Measurements from ENCODE around the gene ARHGEF10L.
A peak's percentile ranks its signal among the peaks of the same experiment; 100 is the strongest.

Gene ARHGEF10L

DNA sequence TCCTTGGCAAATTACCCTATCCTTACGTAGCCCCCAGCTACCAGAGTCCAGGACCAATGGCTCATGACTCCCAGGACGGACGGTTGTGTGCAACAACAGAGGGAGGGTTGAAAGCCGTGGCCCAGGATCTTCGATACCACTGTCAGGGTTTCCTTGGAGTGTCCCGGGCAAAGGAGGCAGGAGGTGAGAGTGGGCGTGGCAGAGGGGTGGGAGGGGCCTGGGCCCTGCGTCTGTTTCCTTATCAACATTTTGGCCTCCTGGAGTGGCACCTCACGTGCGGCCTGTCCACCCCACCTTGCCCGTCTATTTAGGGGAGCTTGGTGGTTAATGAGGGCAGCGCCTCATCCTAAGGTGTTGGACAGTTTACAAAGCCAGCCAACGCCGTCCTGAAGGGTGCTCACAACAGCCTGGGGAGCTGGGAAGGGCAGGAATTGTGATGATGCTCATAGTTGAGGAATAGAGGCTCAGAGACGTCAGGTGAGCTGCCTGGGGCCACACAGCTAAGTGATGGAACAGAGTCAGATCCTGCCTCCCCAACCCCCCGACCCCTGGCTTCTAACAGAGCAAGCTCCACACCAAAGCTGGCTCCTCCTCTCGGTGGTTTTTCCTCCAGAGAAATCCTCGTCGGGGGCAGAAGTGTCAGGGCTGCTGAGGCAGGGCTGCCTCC is 17.4 kb upstream of the ARHGEF10L start:
- no peak for DNase-seq

DNA sequence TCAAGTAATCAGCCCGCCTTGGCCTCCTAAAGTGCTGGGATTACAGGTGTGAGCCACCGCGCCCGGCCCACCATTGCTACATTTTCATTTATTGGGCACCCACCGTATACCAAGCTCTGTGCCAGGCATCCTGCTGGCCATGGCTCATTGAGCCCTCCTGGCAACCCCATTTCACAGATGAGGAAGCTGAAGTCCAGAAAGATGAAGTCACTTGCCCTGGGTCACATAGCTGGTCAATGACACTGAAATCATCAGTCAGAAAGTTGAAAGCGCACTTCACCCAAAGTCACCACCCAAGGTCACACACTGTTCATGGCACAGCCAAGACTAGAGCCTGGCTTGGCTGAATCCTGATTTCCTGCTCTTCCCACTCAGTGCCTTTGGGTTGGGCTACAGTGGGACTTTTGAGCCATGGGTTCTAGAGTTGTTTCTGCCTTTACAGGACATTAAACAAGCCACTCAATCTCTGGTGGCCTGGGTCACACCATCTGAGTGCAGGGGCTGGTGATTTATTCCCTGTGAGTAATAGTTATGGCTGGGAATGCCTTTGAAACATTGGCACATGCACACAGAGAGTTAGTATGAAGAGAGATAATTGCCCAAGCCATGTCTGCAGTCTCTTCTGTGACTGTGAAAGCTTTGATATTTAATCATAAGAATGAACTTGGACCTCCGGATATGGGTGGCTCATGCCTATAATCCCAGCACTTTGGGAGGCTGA is 16.0 kb upstream of the ARHGEF10L start:
- no peak for DNase-seq

DNA sequence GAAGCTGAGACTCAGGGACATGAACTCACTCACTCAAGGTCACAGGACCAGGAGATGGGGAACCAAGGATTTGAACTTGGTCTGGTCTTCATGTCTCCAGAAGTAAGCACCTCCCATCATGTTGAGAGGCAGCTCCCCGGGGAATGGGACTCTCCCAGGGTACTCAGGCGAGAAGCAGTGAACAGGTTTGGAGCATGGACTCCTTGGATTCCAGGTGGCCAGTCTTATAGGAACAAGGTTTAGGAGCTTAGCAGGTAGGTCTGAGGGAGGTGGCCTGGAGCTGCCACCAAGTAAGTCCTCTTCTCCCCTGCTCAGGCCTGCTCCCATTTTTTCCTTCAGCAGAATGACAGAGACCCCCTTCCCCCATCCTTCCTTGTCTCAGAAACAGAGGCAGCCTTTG is 14.9 kb upstream of the ARHGEF10L start:
- no peak for DNase-seq

DNA sequence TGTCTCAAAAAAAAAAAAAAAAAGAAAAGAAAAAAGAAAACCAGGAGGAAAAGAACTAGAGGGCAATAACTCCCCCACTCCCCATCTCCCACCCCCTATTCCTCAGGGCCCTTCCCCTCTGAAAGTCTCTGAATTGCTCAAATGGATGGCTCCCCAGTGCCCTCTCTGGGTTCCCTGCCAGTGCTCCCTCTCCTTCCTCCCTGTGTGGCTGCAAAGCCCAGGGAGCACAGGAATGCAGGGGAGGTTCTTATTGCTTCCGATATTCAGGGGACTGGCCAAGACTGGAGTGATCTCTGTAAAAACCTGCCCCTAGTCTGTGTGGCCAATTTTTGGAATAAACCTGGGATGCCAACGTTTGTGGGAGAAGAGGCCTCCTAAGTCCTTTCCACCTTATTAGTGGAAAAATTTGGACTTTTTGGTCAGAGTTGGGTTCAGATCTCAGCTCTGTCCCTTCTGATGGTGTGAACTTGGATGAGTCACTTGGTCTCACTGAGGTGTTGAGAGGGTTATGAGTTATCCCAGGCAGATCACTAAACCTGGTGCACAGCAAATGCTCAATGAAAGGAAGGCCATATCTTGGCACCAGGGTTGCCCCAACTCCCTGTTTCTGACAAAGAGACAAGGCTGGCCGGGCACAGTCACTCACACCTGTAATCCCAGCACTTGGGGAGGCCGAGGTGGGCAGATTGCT is 13.4 kb upstream of the ARHGEF10L start:
- no peak for DNase-seq

DNA sequence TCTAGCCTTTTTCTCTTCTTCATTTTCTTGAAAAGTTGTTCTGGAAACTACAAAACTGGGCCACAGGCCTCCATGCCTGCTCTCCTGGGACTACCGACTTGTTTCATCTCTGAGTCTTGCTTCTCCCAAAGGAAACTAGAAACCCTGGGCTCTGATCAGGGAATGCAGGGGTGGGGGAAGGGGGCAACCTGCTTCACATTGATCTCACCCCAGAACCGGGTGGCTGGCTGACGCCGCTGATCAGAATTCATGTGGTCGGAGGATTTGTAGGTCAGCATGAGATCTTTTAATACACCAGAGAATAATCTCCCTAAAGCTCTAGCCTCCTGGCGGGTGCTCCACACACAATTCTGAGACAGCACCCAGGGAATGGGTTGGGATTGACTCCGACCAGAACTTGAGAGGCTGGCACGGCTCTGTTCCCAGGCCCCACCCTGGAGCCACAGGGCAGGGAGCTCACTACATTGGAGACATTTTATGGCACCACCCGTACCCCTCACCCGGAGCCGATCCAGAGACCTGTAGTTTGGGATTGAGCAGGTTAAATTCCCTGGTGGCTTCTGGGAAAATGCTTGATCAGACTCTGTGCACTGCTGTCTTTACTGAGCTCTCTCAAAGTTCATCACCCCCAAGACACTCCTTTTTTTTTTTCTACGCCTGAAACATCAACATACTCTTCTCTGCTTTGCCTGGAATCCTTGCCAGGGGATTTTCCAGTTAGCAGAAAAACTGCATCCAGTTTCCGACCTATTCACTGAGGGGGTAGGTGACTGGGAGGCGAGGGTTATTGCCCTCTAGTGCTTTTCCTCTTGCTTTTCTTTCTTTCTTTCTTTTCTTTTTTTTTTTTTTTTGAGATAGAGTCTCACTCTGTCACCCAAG is 12.2 kb upstream of the ARHGEF10L start:
- DNase-seq = no peak

DNA sequence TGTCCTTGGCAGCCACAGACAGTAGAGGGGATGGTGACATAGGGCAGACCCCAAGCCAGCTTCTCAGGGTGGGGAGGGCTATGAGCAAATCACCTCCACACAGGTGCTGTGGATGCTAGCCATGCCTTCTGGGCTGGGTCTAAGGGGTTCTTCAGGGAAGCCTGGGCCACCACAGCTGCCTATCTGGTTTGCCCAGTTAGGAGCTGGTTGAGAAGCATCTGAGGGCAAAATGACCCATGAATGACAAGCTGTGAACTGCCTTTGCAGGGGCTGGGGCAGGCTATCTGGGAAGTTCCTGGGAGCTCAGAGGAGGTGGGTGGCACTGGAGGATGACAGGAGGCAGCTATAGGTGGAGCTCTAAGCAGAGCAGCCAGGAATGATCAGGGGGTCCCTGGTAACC is 10.1 kb upstream of the ARHGEF10L start:
- no peak for DNase-seq

DNA sequence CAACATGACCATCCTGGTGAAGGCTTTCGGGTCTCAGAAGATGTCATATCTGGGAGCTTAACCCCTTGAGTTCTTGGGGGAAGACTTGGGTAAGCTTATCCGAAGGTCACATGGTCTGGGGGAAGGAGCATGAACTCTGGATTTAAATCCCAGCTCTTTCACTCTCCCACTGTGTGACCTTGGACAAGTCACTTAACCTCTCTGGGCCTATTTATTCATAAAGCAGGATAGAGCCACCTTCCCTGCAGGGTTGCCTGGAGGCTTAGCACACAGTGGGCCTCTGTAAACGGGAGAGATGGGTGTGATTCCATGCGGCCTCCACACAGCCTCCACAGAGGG is 8.2 kb upstream of the ARHGEF10L start:
- no peak for DNase-seq

DNA sequence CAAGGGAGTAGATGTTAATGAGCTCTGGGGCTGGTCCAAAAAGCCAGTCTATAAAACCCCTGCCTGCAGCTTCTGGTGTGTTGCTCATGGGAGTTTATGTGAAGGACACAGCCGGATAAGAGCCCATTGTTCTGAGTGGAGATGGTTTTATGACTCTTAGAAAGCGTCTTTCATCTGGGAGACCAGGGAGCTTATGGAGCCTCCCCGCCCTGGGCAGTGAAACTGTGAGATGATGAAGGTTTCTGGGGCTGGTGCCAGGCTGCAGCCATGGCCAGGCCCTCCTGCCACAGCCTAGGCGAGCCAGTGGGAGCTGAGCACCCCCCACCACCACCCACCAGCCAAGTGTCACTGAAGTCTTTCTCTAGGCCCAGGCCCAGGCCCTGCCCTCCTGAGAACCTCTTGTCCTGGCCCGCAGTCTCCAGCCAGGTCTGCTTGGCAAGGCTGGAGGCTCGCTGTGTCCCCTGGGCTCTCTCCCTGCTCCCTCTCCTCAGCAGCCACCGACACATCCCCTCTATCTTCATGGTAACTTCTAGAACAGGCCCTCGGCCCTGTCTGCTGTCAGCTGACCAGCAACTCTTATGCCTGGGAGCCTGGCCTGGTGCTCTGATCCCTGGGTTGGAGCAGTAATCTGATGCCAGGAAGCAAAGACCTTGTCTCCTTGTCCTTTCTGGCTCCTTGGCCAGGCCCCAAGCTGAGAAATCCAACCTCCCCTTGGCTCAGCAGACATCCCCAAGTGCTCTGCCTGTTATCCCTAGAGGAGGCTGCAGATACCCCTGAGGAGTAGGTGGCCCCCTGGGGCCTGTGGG is 7.6 kb upstream of the ARHGEF10L start:
- no peak for DNase-seq

DNA sequence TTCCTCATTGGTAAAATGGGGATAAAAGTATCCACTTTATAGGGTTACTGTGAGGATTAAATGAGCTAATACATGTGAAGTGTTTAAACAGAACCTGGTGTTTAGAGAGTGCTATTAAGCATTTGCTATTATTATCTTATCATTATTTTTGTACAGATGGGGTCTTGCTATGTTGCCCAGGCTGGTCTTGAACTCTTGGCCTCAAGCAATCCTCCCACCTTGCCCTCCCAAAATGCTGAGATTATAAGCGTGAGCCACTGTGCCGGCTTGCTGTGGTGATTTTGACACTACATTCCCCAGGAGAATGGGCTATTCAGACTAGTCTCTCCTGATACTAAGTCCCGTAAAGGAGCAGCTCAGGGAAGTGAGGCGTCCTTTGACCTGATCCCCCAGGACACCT is 6.3 kb upstream of the ARHGEF10L start:
- no peak for DNase-seq

DNA sequence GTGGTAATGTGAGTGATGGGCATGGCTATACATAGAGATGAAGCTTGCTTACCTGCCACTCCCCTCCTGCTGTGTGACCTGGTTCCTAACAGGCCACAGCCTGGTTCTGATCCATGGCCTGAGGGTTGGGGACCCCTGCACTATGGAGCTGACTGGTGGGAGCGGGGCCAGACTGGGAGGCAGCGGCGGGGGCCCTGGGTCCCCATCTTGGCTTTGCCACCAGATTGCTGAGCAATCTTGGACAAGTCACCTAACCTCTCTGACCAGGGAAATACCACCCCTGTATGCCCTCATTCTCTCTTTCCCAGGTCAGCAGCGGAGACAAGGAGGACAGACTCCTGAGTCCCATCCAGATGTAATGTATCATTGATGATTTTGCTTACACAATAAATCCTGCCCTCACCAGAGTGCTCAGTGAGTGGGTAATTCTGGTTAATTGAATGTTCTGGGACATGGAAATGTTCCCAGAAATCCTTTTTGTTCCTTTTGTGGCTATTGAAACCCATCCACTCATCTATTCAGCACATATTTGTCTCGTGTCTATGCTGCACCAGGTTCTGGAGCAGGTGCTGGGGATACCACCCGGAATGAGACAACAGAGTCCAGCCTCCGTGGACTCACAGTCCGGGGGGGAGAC is 4.1 kb upstream of the ARHGEF10L start:
- DNase-seq = no peak

DNA sequence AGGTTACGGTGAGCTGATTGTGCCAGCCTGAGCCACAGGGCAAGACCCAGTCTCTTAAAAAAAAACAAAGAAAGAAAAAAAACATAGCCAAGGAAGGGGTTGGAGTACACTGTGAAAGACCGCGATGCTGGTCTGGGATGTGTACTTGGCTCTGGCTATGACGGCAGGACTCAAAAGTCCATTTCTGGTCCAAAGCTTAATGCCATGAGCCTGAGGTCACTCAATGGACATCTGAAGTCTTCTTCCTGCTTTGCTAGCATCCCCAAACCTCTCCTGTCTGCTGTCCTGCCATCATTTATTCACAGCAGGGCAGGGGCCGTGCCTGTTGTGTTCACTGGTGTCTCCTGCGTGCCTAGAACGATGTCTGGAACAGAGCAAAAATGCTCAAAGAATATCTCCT is 1.5 kb upstream of the ARHGEF10L start:
- no peak for DNase-seq

DNA sequence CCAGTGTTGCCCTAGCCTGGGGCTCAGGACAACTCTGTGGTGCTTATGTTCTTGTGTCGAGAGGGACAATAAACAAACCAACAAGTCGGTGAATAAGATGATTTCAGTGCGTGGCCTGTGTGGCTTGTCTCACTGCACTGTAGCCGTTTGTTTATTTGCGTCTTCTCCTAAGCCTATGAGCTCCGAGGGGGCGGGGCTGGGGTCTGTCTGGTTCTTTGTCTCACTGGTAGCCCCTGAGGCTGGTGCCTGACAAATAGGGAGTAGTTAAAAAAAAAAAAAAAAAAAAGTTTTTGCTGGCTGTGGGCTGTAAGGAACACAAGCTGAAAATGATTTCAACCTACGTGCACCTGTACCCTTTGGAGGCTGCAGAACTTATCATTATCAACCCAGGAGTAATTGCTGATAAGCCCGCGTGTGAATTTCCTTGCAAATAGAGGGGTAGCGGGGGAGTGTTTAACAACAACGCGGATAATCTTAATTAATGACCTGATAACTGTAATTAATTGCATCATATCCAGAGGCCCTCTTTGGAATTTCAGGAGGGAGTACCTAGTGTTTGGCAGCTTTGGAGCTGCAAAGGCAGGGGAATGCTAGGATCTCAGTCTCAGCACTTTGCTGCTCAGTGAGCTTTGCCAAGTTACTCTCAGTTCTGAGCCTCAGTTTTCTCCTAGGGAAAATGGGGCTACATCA is 925 bp upstream of the ARHGEF10L start:
- no peak for DNase-seq

DNA sequence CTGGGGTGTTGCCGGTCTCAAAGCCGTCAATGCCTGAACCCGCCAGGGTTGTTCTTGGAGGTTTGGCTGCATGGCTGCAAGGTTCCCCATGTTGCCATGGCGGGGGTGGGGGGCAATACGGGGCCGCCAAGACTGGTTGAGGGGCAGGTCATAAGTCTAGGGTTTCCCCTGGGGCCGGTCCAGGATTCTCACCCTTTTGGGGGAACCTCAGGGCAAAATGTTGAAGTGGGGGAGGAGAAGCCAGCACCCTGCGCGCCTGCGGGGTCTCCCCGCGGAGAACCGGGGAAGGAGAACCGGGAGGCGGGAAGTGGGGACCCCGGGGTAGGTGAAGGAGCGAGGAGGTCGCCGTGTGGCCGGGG is 401 bp upstream of the ARHGEF10L start:
- no peak for DNase-seq

DNA sequence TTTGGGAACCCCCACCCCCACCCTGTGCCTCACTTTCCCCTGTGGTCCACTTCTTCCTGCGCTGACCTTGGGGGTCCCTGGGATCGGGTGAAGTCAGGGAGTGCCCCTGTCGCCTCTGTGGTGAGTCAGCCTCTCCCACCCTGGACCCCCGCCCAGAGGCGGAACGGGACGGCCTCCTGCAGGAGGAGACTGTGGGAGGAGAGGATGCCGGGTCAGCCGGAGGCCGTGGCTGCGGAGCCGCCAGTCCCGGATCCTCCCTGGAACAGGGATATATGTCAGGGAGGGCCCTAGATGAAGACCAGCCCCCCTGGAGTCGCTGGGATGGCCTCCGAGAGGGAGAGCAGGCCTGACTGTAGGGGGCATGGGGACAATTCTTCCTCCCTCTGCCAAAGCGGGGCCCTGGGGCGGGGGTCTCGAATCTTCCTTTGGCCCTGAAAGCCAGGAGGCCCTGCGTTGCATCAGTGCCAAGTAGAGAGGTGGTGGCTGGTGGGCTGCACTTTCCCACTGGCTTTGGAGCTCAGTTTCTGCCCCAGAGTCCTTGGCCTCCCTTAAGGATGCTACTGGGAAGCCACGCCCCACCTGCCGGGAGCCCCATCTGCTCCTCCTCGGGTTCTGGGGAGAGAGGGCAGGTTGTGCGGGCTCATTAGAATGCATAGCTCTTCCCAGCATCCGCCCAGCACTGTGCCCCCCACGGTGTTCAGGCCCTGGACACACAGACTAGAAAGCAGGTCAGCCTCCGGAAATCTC is 930 bp downstream of the ARHGEF10L start:
- DNase-seq = peak; percentile 73 to 88

DNA sequence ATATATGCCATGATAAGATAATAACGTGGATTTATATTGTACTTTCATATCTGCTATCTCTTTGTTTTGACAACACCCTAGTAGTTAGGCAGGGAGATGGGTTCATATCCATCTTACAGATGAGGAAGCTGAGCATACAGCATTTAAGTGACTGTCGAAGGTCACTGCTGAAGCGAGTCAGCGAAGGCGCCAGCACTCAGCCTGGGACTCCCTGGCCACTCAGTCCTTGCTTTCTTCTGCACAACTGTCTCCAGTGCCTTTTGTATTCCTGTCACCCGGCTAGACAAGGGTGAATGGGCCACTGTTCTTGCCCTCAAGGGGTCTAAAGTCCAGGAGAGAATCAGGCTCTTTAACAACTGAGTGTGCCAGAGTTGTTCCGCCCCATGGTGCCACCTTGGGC is 3.1 kb downstream of the ARHGEF10L start:
- no peak for DNase-seq

DNA sequence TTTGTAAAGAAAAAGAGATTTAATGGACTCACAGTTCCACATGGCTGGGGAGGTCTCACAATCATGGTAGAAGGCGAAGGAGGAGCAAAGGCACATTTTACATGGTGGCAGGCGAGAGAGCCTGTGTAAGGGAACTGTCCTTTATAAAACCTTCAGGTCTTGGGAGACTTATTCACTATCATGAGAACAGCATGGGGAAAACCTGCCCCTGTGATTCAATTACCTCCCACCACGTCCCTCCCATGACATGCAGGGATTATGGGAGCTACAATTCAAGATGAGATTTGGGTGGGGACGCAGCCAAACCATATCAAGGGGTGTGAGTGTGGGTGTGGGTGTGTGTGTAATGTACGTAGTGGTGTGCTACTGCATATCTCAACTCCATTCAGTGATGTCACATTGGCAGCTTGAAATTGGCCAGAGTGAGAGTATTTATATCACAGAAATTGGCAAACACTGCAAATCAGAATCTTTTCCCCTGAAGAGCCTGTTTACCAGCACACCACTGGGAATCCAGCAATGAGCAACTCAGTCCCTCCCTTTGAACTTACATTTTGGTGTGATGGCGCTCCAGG is 5.4 kb downstream of the ARHGEF10L start:
- DNase-seq = no peak

DNA sequence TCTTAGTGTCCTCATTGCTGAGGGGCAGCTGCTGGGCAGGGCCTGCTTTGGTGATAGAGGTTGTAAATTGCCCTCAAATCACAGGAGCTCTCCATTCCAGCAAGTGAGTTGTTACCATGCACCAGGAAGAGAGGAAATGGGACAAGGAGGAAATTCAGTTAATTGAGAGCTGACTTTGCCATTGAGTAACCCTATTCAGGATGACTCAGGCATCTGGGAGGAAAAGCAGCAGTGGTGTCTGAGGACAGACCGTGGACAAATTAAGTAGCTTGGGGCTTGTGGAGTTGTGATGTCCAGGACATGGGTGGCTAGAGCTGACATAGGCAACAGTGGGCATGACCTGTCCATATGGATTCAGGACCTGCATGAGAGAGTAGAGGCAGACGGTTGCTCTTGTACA is 5.9 kb downstream of the ARHGEF10L start:
- DNase-seq = no peak

DNA sequence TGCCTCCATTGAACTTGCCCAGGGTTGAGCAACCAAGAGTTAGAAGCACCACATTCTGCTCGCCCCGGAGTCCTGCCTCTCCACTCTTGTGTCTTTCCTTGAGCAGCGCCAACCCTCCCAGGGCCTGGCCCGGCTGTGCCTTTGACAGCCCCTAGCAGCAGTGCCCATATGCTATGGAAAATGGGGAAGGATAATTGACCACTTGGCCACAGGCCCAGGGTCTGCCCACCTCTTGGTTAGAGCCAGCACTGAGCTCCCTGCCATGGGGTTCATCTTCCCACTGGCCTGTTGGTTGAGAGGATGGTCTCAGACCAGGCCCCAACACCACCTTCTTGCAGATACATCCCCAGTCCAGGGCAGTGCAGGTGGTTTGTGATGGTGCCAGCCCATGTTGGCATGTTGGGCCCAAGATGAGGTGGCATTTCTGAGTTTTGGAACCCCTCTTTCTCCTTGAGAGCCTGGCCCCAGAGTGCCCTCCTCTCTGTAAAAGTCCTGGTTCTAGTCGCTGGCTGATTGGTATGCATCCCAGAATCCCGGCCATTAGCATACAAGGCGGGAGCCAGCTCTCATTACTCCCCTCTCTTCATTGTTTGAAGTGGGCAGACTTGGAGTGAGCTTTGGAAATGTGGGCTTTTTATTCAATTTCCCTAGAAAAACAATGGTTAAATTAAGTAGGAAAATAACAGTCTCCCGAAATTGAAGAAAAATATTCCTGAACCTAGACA is 7.6 kb downstream of the ARHGEF10L start:
- DNase-seq = no peak

DNA sequence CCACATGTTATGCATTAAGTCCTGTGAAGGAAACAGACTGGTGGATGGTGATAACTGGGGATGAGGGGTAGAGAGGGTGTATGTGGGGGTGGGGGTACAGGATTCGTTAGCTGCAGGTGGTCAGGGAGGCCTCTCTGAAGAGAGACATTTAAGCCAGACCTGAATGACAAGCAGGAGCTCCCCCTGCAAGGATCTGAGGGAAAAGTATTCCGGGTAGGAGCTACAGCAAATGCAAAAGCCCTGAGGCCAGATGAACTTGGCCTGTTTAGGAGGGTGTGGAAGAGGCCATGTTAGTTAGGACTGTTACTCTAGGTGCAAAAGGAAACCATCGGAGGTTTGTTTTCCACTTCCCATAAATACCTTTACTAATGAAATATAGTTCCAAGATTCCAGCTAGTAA is 9.9 kb downstream of the ARHGEF10L start:
- no peak for DNase-seq
